DMS114 treated with DMSO at 0.1 percent for 48 hours (cell line): ENCODE results near the gene CCNE1.

ENCODE experiments used
- DNase-seq: peaks from one replicate; lab custom pipeline; 2025; ENCODE audit not compliant: unreplicated experiment; lab: John Stamatoyannopoulos, UW

Gene CCNE1

GRCh38 chr19:29841559-29842367 is 30.0 kb downstream of the CCNE1 start:
- DNase-seq, result peak; percentile 10

- no peak for DNase-seq
Observed at GRCh38 chr19:29842471-29843179, 30.8 kb downstream of the CCNE1 start.

GRCh38 chr19:29843180-29844051 is 31.6 kb downstream of the CCNE1 start:
- DNase-seq, result no peak

GRCh38 chr19:29844891-29845573 is 33.2 kb downstream of the CCNE1 start:
- peak; percentile 84 for DNase-seq

- DNase-seq, result peak; percentile 47
Observed at GRCh38 chr19:29845574-29846176, 33.9 kb downstream of the CCNE1 start.

GRCh38 chr19:29849208-29849607 is 37.4 kb downstream of the CCNE1 start:
- DNase-seq, result no peak

- DNase-seq, result no peak
Observed at GRCh38 chr19:29850482-29850881, 38.7 kb downstream of the CCNE1 start.

- no peak for DNase-seq
Observed at GRCh38 chr19:29851769-29852521, 40.2 kb downstream of the CCNE1 start.

- DNase-seq, result no peak
Observed at GRCh38 chr19:29854033-29854432, 42.2 kb downstream of the CCNE1 start.

GRCh38 chr19:29855087-29855486 is 43.3 kb downstream of the CCNE1 start:
- no peak for DNase-seq

GRCh38 chr19:29855741-29856500 is 44.1 kb downstream of the CCNE1 start:
- DNase-seq, result no peak

GRCh38 chr19:29858000-29858596 is 46.3 kb downstream of the CCNE1 start:
- DNase-seq, result no peak

- no peak for DNase-seq
Observed at GRCh38 chr19:29858621-29859020, 46.8 kb downstream of the CCNE1 start.

GRCh38 chr19:29860492-29860891 is 48.7 kb downstream of the CCNE1 start:
- DNase-seq, result no peak

- DNase-seq, result no peak
Observed at GRCh38 chr19:29861574-29861973, 49.8 kb downstream of the CCNE1 start.

- no peak for DNase-seq
Observed at GRCh38 chr19:29866011-29866410, 54.2 kb downstream of the CCNE1 start.

GRCh38 chr19:29867984-29868383 is 56.2 kb downstream of the CCNE1 start:
- DNase-seq, result no peak

- DNase-seq, result no peak
Observed at GRCh38 chr19:29871143-29871542, 59.4 kb downstream of the CCNE1 start.
